ENCODE measurements around the gene GNPNAT1.
"Not testable (repeated sequence)": the region's sequence is repeated elsewhere in the genome, so short reads cannot be mapped to it uniquely, and the experiment has no call there.

GNPNAT1 gene

DNA sequence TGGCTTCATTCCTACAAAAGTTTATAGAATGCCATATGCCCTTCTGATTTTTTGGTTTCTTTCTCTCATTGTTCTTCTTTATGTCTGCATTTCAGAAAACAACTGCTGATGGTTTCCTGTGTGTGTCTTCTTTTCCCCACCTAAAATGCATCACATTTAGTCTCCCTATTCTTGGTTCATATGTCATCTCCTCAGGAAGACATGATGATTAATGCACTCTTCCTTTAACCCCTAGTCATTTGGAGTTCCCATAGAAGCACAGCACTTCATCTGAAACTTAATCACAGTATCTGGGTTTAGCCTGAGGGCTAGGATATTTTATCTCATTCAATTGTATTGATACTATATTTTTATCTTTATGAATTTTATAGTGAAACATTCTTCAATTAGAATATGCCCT is 21.5 kb downstream of the GNPNAT1 start:
- no peak for DNase-seq
- Histone ChIP-seq H3K27me3 (no peaks in the 10 kb centered on the region), H3K4me1 (no peaks in the 10 kb centered on the region; the same call in 1 of the 2 replicates), H3K36me3 (no peaks in the 10 kb centered on the region; the same call in 1 of the 2 replicates), H3K9me3 (no peaks in the 10 kb centered on the region), H3K4me3 (ENCODE audit: low read depth, low read length) (no peak overlapping the region)
- TF ChIP-seq CTCF (IDR thresholded peaks at IDR 0.05; ENCODE audit: low read depth, low read length): no peak

- H3K27me3 ChIP-seq: no peaks in the 10 kb centered on the region
- no peak for TF ChIP-seq CTCF (IDR thresholded peaks at IDR 0.05; ENCODE audit: low read depth, low read length)
- H3K9me3 ChIP-seq: no peaks in the 10 kb centered on the region
- DNase-seq: no peak
- no peak overlapping the region for H3K4me3 ChIP-seq (ENCODE audit: low read depth, low read length)
- no peaks in the 10 kb centered on the region for H3K36me3 ChIP-seq
- no peaks in the 10 kb centered on the region; the same call in 1 of the 2 replicates for H3K4me1 ChIP-seq
Observed at GRCh38 chr14:52767058-52767833, 24.2 kb downstream of the GNPNAT1 start.

GRCh38 chr14:52762923-52763322 is 28.5 kb downstream of the GNPNAT1 start:
- not testable (repeated sequence) for DNase-seq; H3K4me1 ChIP-seq; H3K27me3 ChIP-seq; H3K4me3 ChIP-seq (ENCODE audit: low read depth, low read length); H3K9me3 ChIP-seq; H3K36me3 ChIP-seq

GRCh38 chr14:52759145-52759544 is 32.3 kb downstream of the GNPNAT1 start:
- no peak for TF ChIP-seq CTCF (IDR thresholded peaks at IDR 0.05; ENCODE audit: low read depth, low read length)
- no peak for DNase-seq
- Histone ChIP-seq H3K9me3 (no peaks in the 10 kb centered on the region), H3K36me3 (no peaks in the 10 kb centered on the region), H3K4me1 (no peaks in the 10 kb centered on the region; the same call in 1 of the 2 replicates), H3K27me3 (no peaks in the 10 kb centered on the region), H3K4me3 (ENCODE audit: low read depth, low read length) (no peak overlapping the region)

GRCh38 chr14:52755607-52756316 is 35.6 kb downstream of the GNPNAT1 start:
- H3K4me3 ChIP-seq (ENCODE audit: low read depth, low read length): no peak overlapping the region
- no peaks in the 10 kb centered on the region for H3K9me3 ChIP-seq
- TF ChIP-seq CTCF (IDR thresholded peaks at IDR 0.05; ENCODE audit: low read depth, low read length): no peak
- DNase-seq: no peak
- no peaks in the 10 kb centered on the region; the same call in 1 of the 2 replicates for H3K4me1 ChIP-seq
- H3K27me3 ChIP-seq: no peaks in the 10 kb centered on the region
- no peaks in the 10 kb centered on the region for H3K36me3 ChIP-seq

DNA sequence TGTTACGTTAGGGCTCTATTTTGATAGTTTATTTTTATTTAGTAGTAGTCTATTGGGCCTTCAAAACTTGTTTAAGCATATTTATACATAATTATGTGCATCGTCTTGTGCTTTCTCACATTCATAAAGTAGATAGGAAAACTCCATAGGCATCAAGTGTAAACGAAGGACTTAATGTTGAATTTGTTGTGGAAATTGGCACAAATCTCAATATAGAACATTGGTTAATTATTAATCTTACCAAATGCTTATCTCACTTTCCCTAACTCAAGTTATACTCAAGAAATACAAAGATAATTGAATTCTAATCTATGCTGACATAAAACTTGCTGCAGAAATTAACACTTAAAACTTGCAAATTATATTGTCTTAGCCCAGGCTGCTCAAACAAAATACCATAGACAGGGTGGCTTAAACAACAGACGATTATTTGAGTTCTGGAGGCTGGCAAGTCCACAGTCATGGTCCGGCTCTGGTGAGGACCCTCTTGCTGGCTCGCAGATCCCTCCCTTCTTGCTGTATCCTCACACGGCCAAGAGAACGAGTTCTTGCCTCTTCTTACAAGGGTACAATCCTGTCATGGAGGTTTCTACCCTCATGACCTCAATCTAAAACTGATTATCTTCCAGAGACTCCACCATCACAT is 42.6 kb downstream of the GNPNAT1 start:
- H3K27me3 ChIP-seq: no peaks in the 10 kb centered on the region
- H3K4me3 ChIP-seq (ENCODE audit: low read depth, low read length): no peak overlapping the region
- H3K36me3 ChIP-seq: peaks cover 5% of the 10 kb centered on the region; the same call in 1 of the 2 replicates
- H3K4me1 ChIP-seq: no peaks in the 10 kb centered on the region
- no peak for DNase-seq
- no peak for TF ChIP-seq CTCF (IDR thresholded peaks at IDR 0.05; ENCODE audit: low read depth, low read length)
- no peaks in the 10 kb centered on the region for H3K9me3 ChIP-seq

Data from BE2C (cell line).